SK-MEL-5 (cell line): Measurements from ENCODE around the gene TNIP1. TPM values are rescaled to one million over a fixed set of nuclear protein-coding genes. Genes with fewer than 3 reads are reported as not detected.
A peak's percentile ranks its signal among the peaks of the same experiment; 100 is the strongest.

ENCODE experiments used
- DNase-seq: peaks from one replicate; pipeline ENCODE4 v3.0.0-alpha.2; 2016; ENCODE audit warnings: low read depth, low spot score
- in situ Hi-C: cut with HindIII; loops from 2 replicates; pipeline ENCODE4 v1.10.0; 2016; ENCODE audit warnings: low sequenced_read_pairs, high pct_unique_total_duplicates, low pct_unique_long_range_greater_than_20kb
- total RNA-seq: library from RNA; depleted of rRNA; stranded (reverse); fragments of >200 nt; shearing (Covaris generic); gene quantifications from 2 replicates; pipeline ENCODE4 v1.2.3, GENCODE V29; 2014

Gene TNIP1
- total RNA-seq, 1 experiment from 2014 or later = 43.9 TPM

DNA sequence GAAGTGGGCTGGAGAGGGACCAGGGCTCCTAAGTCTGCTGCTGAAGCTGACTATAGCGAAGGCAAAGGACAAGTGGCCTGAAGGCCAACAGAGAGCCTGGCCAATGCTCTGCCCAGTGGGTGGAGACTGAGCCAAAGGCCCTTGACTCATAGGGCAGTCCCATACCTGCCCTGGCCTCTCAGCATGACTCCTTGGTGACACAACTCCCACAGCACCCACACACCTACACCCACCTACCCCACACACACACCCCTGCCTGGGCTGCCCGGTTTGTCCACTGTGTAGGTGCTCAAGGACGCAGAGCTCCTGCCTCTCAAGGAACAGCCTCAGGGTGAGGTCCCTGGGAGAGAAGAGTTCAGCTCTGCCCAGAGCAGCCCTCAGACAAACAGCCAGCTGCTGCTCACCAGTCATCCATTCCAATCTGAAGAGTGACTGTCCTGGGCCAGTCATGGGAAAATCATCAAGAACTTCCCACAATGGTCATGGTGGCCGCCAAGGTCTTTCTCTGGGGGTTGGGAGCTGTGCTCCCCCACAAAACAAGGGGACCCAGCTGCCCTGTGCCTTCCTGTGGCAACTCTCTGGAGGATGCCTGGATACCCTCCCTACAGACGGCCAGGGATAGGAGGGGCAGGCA is 5.0 kb downstream of the TNIP1 start:
- in situ Hi-C loops = no loop called here
- DNase-seq = no peak

DNA sequence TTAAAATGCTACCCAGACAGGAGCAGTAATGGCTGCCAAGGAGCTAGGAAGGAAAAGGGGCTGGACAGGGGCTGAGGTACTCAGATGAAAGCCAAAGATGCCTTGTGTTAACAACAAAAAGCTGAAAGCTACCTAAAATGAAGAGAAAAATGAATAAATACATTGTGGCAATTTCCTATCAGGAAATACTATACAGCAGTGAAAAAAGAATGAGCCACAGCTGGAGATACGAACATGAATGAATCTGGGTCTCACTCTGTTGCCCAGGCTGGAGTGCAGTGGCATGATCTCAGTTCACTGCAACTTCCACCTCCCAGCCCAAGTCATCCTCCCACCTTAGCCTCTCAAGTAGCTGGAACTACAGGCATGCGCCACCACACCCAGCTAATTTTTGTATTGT is 6.3 kb downstream of the TNIP1 start:
- DNase-seq = no peak
- in situ Hi-C loops = no loop called here

GRCh38 chr5:151073280-151073679 is 7.6 kb downstream of the TNIP1 start:
- DNase-seq = no peak
- in situ Hi-C loops = no loop called here

- no peak for DNase-seq
- in situ Hi-C loops = no loop called here
These were observed 8.2 kb downstream of the TNIP1 start for GRCh38 chr5:151072630-151073025.

DNA sequence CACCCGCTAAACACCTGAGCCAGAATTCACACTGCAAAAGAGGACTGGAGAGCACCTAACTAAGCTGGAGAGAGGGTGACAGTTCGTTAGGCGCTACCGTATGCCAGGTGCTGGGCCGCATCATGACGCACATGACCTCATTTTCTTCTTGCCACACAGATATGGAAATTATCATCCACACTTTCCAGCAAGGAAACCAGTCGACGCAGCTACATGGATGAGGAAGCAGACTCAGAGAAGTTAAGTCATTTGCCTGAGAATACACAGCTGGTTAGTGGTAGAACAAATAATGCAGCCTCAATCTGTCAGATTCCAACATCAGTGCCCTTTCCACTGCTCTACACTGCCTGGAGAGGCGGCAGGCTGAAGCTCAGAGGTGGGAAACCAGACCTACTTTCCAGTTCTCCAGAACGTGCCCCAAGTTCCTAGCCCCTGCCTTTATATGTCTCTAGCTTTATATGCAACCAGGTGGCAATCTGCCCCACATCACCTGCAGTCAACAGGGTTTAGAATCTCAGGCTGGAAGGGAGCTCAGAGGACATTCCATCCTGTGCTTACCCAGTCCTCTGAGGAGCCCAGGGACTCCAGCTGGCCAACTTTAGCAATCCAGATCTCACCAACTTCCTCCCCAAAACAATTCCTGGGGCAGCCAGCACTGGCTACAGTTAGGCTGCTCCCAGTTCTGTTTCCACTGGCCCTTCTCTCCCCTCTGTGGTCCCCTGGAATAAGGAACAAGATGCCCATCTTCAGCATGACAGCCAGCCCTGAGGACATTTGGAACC is 8.8 kb downstream of the TNIP1 start:
- no peak for DNase-seq
- in situ Hi-C loops = no loop called here

DNA sequence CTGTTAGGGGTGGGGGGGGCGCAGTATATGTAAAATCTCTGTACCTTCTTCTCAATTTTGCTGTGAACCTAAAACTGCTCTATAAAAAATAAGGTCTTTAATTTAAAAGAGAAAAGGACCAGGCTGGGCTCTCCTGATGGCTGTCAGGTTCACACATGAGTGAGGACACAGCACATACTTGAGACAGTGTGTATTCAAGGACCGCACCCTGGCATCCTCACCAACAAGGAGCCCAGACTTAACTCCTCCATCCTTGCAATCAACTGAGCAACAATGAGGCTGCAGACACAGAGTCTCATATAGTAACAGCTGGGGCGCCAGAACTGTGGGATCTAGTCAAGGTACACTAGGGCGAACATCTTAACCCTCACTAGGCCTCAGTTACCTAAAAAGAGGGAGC is 9.8 kb downstream of the TNIP1 start:
- DNase-seq = no peak
- in situ Hi-C loops = no loop called here

- DNase-seq = no peak
- in situ Hi-C loops = no loop called here
These were observed 10.4 kb downstream of the TNIP1 start for GRCh38 chr5:151070449-151070848.

GRCh38 chr5:151068433-151069197 is 12.2 kb downstream of the TNIP1 start:
- no peak for DNase-seq
- in situ Hi-C loops = no loop called here

DNA sequence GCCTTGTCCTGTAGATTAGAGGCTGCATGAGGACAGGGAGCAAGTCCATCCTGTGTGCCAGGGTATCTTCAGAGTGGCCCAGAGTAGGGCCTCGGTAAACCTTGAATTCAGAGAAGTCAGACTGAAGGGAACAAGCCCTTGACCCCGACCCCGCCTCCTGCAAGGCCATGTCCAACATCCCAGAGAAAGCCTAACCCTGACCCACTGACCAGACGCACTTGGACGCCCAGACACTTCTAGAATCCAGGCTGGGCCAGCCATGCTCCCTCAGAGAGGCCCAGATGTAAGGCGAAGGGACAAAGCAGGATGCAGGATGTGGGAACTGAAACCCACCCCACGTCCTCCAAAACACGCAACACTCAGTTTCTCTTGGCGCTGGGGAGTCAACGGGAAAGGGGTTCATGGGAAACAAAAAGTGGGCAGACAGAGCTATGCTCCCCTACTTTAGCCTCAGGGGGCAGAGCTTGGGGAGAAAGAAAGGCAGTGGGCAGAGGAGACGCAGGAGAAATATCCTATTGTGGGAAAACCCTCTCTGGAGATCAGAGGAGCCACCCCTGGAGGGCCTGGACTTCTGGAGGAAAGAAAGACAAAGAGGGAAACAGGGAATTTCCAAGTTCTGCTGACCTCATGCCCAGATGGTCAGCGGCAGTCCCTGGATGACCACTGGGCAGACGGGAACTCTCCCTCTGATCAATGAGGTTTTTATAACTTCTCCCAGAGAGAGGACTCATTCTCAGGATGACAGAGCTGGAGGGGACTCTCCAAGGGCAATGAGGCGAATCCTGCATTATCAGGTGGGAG is 13.0 kb downstream of the TNIP1 start:
- in situ Hi-C loops = no loop called here
- no peak for DNase-seq

- DNase-seq = no peak
- in situ Hi-C loops = no loop called here
These were observed 13.9 kb downstream of the TNIP1 start for GRCh38 chr5:151066920-151067319.

GRCh38 chr5:151065609-151066008 is 15.2 kb downstream of the TNIP1 start:
- in situ Hi-C loops = no loop called here
- no peak for DNase-seq

GRCh38 chr5:151064916-151065499 is 15.8 kb downstream of the TNIP1 start:
- in situ Hi-C loops = no loop called here
- DNase-seq = no peak

GRCh38 chr5:151063142-151063989 is 17.5 kb downstream of the TNIP1 start:
- in situ Hi-C loops = no loop called here

GRCh38 chr5:151062405-151063141 is 18.3 kb downstream of the TNIP1 start:
- in situ Hi-C loops = no loop called here
- DNase-seq = no peak

More at GRCh38 chr5:151063142-151063989, 17.5 kb downstream of the TNIP1 start:
- DNase-seq = peak; percentile 11

- in situ Hi-C loops = no loop called here
- DNase-seq = no peak
These were observed 20.1 kb downstream of the TNIP1 start for GRCh38 chr5:151060742-151061141.

DNA sequence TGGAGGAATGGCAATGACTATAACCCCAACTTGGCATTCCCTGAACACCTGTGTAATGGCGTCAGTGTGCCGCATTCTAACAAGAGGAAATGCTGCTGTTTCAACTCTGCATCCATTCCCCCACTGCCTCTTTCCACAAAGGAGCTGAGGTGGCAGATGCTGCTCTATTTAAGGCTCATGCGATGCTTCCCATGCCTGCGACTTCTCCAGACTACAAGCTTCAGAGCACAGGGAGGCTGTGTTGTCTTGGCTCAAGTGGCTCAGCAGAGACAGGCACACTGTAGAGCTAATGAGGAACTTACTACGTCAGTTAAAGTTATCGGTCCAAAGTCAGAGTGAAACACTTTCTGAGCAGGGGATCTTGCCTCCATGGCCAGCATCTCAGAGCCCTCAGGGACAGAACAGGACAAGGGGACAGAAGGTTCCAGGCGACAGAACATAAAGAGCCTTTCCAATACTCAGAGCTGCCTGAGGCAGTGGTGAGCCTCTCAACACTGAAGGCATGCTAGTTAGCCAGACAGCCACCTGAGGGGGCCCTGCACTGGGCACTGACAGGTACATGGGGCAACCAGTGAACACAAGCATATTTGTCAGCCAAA is 21.8 kb downstream of the TNIP1 start:
- no peak for DNase-seq
- in situ Hi-C loops = no loop called here
